Heart left ventricle (tissue), 13 donors: ENCODE results near the gene ANKRD2.

Source experiments
- CTCF ChIP-seq, 12 donors: fragments of 200-600 bp; sonication (generic) in 4 of 12; IDR thresholded peaks; one replicate each; pipeline versions ENCODE4 v1.5.0 to v1.8.0; 2018 to 2022; ENCODE audit warnings: antibody characterized with exemption in 12 of 12, mild to moderate bottlenecking in 5 of 12
- POLR2A ChIP-seq, 2 donors: fragments of 450-650 bp; IDR thresholded peaks; one replicate each; pipeline ENCODE4 v1.6.1; 2017; ENCODE audit warnings: antibody characterized with exemption in 2 of 2, mild to moderate bottlenecking in 2 of 2, moderate library complexity in 2 of 2
- donor health status: ischemic (EF 13 %, LVEDD 7.1; RV severe dilation, severe dysfunction).
- donor health status: DM: no; HTN: yes; CAD: no.
- donor health status: DM: no; HTN: no; CAD: no.
- donor health status: ischemic (EF 25% LVEDD 6.9; RV normal size, moderate dysfunction).
- donor health status: ischemic (EF 25% LVEDD 5.7; RV mildly dilated, moderate dysfunction).
- donor health status: ischemic (EF 35%, LVEDD 5.7; RV mildly dilated, moderate dysfunction).
- donor health status: nonischemic (EF 11% LVEDD 7.7; RV severe dilation, severe dysfunction).
- donor health status: DM: yes; HTN: yes; CAD: no.
- donor health status: PGD.
- donor health status: ischemic (EF 29% LVEDD 5.4; RV normal size, mild dysfunction).
- donor health status: nonischemic (EF 23%, LVEDD 6.1; RV moderate dilation, normal function).

GRCh38 chr10:97575127-97575668 is 2.6 kb downstream of the ANKRD2 start:
- TF ChIP-seq CTCF (IDR thresholded peaks at IDR 0.05) (no peak), POLR2A (IDR thresholded peaks at IDR 0.05) (no peak)
